ENCODE results near the gene IRX2.

DNA sequence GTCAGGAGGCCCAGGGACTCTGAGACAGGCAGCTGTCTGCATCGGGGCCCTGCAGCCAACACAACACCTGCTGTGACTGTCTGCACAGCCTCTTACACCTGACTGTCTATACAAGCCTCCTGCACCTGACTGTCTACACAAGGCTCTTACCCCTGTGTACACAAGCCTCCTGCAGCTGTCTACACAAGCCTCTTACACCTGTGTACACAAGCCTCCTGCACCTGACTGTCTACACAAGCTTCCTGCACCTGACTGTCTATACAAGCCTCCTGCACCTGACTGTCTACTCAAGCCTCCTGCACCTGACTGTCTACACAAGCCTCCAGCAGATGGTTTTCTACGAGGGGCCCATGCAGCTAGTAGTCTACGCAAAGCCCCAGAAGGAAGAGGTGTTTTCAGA is 18.6 kb downstream of the IRX2 start:
- TF ChIP-seq, protein P1, sequence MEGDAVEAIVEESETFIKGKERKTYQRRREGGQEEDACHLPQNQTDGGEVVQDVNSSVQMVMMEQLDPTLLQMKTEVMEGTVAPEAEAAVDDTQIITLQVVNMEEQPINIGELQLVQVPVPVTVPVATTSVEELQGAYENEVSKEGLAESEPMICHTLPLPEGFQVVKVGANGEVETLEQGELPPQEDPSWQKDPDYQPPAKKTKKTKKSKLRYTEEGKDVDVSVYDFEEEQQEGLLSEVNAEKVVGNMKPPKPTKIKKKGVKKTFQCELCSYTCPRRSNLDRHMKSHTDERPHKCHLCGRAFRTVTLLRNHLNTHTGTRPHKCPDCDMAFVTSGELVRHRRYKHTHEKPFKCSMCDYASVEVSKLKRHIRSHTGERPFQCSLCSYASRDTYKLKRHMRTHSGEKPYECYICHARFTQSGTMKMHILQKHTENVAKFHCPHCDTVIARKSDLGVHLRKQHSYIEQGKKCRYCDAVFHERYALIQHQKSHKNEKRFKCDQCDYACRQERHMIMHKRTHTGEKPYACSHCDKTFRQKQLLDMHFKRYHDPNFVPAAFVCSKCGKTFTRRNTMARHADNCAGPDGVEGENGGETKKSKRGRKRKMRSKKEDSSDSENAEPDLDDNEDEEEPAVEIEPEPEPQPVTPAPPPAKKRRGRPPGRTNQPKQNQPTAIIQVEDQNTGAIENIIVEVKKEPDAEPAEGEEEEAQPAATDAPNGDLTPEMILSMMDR (IDR thresholded peaks at IDR 0.05), result no peak
- TF ChIP-seq POLR2AphosphoS5 (IDR thresholded peaks at IDR 0.05), result no peak

Measured in stomach (tissue), 4 donors.